H9 (cell line): ENCODE data around the gene IZUMO1. TPM values are rescaled to one million over a fixed set of nuclear protein-coding genes. Genes with fewer than 3 reads are reported as not detected.

Experiments
- DNase-seq: peaks from one replicate; pipeline ENCODE4 v3.0.0-alpha.2; 2017
- H2AFZ ChIP-seq: one replicate; pipeline ENCODE4 v1.6.1; 2013; ENCODE audit warnings: mild to moderate bottlenecking, low read length, control low read depth, moderate library complexity
- H2AK5ac ChIP-seq: 2 replicates; pipeline ENCODE4 v1.6.1; 2013; ENCODE audit warnings: low read length, control low read depth, mixed read lengths; ENCODE audit not compliant: insufficient read length
- H2BK120ac ChIP-seq: one replicate; pipeline ENCODE4 v1.6.1; 2013; ENCODE audit warnings: low read depth, mild to moderate bottlenecking, low read length, control low read depth, inconsistent platforms; ENCODE audit not compliant: poor library complexity, severe bottlenecking
- H2BK12ac ChIP-seq: 2 replicates; pipeline ENCODE4 v1.6.1; 2013; ENCODE audit warnings: low read length, control low read depth, mixed read lengths, low read depth; ENCODE audit not compliant: insufficient read length
- H2BK15ac ChIP-seq: 2 replicates; pipeline ENCODE4 v1.6.1; 2013; ENCODE audit warnings: low read depth, low read length, control low read depth
- H2BK20ac ChIP-seq: one replicate; pipeline ENCODE4 v1.6.1; 2013; ENCODE audit warnings: low read depth, mild to moderate bottlenecking, low read length, control low read depth, inconsistent platforms; ENCODE audit not compliant: poor library complexity, severe bottlenecking
- H2BK5ac ChIP-seq: 2 replicates; pipeline ENCODE4 v1.6.1; 2013; ENCODE audit warnings: low read length, control low read depth, mixed read lengths; ENCODE audit not compliant: insufficient read length
- H3K14ac ChIP-seq: 2 replicates; pipeline ENCODE4 v1.6.1; 2013; ENCODE audit warnings: low read length, control low read depth; ENCODE audit not compliant: insufficient read depth
- H3K18ac ChIP-seq: 2 replicates; pipeline ENCODE4 v1.6.1; 2013; ENCODE audit warnings: low read depth, mild to moderate bottlenecking, mixed read lengths, low read length, control low read depth; ENCODE audit not compliant: insufficient read length
- H3K23ac ChIP-seq: 2 replicates; pipeline ENCODE4 v1.6.1; 2013; ENCODE audit warnings: low read length, control low read depth, mixed read lengths, low read depth; ENCODE audit not compliant: insufficient read length
- H3K23me2 ChIP-seq: 2 replicates; pipeline ENCODE4 v1.6.1; 2013; ENCODE audit warnings: low read depth, mild to moderate bottlenecking, mixed read lengths, low read length, control low read depth; ENCODE audit not compliant: insufficient read length, poor library complexity, severe bottlenecking
- H3K27ac ChIP-seq: 2 replicates; pipeline ENCODE4 v1.5.1; 2013; ENCODE audit warnings: low read length, control low read depth, mixed read lengths, low read depth; ENCODE audit not compliant: insufficient read length
- H3K27me3 ChIP-seq: 2 replicates; pipeline ENCODE4 v1.6.1; 2013; ENCODE audit warnings: low read length, control low read depth, inconsistent platforms; ENCODE audit not compliant: insufficient read depth
- H3K4ac ChIP-seq: 2 replicates; pipeline ENCODE4 v1.6.1; 2013; ENCODE audit warnings: low read depth, mild to moderate bottlenecking, control low read depth, inconsistent platforms, low read length, moderate library complexity
- H3K4me1 ChIP-seq: 2 replicates; pipeline ENCODE4 v1.6.1; 2013; ENCODE audit warnings: low read length, control low read depth, inconsistent platforms; ENCODE audit not compliant: insufficient read depth
- H3K4me2 ChIP-seq: 2 replicates; pipeline ENCODE4 v1.6.1; 2013; ENCODE audit warnings: low read length, control low read depth, mixed read lengths; ENCODE audit not compliant: insufficient read length, insufficient read depth
- H3K56ac ChIP-seq: 2 replicates; pipeline ENCODE4 v1.6.1; 2013; ENCODE audit warnings: low read depth, mild to moderate bottlenecking, mixed read lengths, low read length, control low read depth; ENCODE audit not compliant: insufficient read length
- H3K79me1 ChIP-seq: 2 replicates; pipeline ENCODE4 v1.6.1; 2013; ENCODE audit warnings: low read depth, mild to moderate bottlenecking, moderate library complexity, low read length, control low read depth, inconsistent platforms; ENCODE audit not compliant: insufficient read depth, poor library complexity, severe bottlenecking
- H3K79me2 ChIP-seq: 2 replicates; pipeline ENCODE4 v1.6.1; 2013; ENCODE audit warnings: low read length, control low read depth, inconsistent platforms; ENCODE audit not compliant: insufficient read depth
- H3K9ac ChIP-seq: 2 replicates; pipeline ENCODE4 v1.6.1; 2013; ENCODE audit warnings: low read length, control low read depth, mixed read lengths; ENCODE audit not compliant: insufficient read length; ENCODE audit errors: extremely low read depth
- H3K9me3 ChIP-seq: one replicate; pipeline ENCODE4 v1.6.1; 2013; ENCODE audit warnings: low read depth, low read length, inconsistent platforms; ENCODE audit not compliant: control insufficient read depth
- H3T11ph ChIP-seq: one replicate; pipeline ENCODE4 v1.6.1; 2013; ENCODE audit warnings: mild to moderate bottlenecking, low read length, control low read depth, inconsistent platforms
- H4K20me1 ChIP-seq: one replicate; pipeline ENCODE4 v1.6.1; 2013; ENCODE audit not compliant: control insufficient read depth, insufficient read length, insufficient read depth
- H4K5ac ChIP-seq: 2 replicates; pipeline ENCODE4 v1.6.1; 2013; ENCODE audit warnings: low read depth, mild to moderate bottlenecking, mixed read lengths, low read length, control low read depth; ENCODE audit not compliant: insufficient read length
- H4K8ac ChIP-seq: replicated peaks from 2 replicates; pipeline ENCODE4 v1.6.1; 2013; ENCODE audit warnings: low read length, control low read depth, mixed read lengths, low read depth; ENCODE audit not compliant: insufficient read length
- H4K91ac ChIP-seq: 2 replicates; pipeline ENCODE4 v1.6.1; 2013; ENCODE audit warnings: low read depth, mild to moderate bottlenecking, moderate library complexity, mixed read lengths, low read length, control low read depth; ENCODE audit not compliant: insufficient read length
- H3K27ac Mint-ChIP-seq, 3 experiments: 2 replicates in 2 of 3; 3 replicates in 1 of 3; pipeline ENCODE4 v1.8.0; 2020 to 2021; ENCODE audit warnings: mixed read lengths in 3 of 3, mild to moderate bottlenecking in 1 of 3, moderate library complexity in 1 of 3
- H3K27me3 Mint-ChIP-seq: 2 replicates; pipeline ENCODE4 v1.8.0; 2021; ENCODE audit warnings: low read depth, mild to moderate bottlenecking, moderate library complexity, mixed read lengths
- H3K36me3 Mint-ChIP-seq, 3 experiments: 2 replicates in 2 of 3; 3 replicates in 1 of 3; pipeline ENCODE4 v1.8.0; 2020 to 2021; ENCODE audit warnings: low read depth in 3 of 3, mixed read lengths in 3 of 3; ENCODE audit not compliant: insufficient read depth in 1 of 3
- H3K4me1 Mint-ChIP-seq, 2 experiments: 2 replicates each; pipeline ENCODE4 v1.8.0; 2020; ENCODE audit warnings: mixed read lengths in 2 of 2
- H3K4me3 Mint-ChIP-seq, 2 experiments: 2 replicates in 1 of 2; 3 replicates in 1 of 2; pipeline ENCODE4 v1.8.0; 2020 to 2021; ENCODE audit warnings: mild to moderate bottlenecking in 2 of 2, mixed read lengths in 2 of 2, moderate library complexity in 1 of 2
- H3K9me3 Mint-ChIP-seq, 2 experiments: 2 replicates in 1 of 2; 3 replicates in 1 of 2; pipeline ENCODE4 v1.8.0; 2020; ENCODE audit warnings: mild to moderate bottlenecking in 2 of 2, mixed read lengths in 2 of 2, moderate library complexity in 1 of 2
- WGBS: extraction: QIAGEN DNeasy Blood & Tissue Kit; methylation state at CpG from one replicate; pipeline ENCODE4 v1.1.7; 2013; ENCODE audit warnings: missing lambda C conversion rate, low lambda C conversion rate, mixed read lengths; ENCODE audit not compliant: insufficient read length; ENCODE audit errors: extremely low coverage; 5-methylcytosine and 5-hydroxymethylcytosine counted together
- total RNA-seq: library from RNA; stranded (reverse); gene quantifications from 2 replicates; pipeline ENCODE4 v1.2.1, GENCODE V29; 2021
- TF ChIP-seq, protein P1 (sequence below): fragments of 200-600 bp; sonication (generic); conservative IDR thresholded peaks from 3 replicates; pipeline ENCODE4 v1.8.0; 2021; ENCODE audit warnings: antibody characterized with exemption, mild to moderate bottlenecking

IZUMO1 gene
- total RNA-seq, 1 experiment from 2014 or later: 3.7 TPM

DNA sequence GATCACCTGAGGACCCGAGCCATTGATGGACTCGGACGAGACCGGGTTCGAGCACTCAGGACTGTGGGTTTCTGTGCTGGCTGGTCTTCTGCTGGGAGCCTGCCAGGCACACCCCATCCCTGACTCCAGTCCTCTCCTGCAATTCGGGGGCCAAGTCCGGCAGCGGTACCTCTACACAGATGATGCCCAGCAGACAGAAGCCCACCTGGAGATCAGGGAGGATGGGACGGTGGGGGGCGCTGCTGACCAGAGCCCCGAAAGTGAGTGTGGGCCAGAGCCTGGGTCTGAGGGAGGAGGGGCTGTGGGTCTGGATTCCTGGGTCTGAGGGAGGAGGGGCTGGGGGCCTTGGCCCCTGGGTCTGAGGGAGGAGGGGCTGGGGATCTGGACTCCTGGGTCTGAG lies 9.5 kb upstream of the IZUMO1 start:
- peak overlapping the region; percentile 39 for H4K91ac ChIP-seq
- peaks cover 8% of the 10 kb centered on the region for H3K23me2 ChIP-seq
- no CpG with 5 or more reads among the region's 11 CpGs for WGBS
- no peak overlapping the region for H2BK5ac ChIP-seq
- no peak overlapping the region for H2BK15ac ChIP-seq
- no peak overlapping the region for H3K4me3 Mint-ChIP-seq
- H2AK5ac ChIP-seq: peak overlapping the region; percentile 91
- H3K9me3 ChIP-seq: no peaks in the 10 kb centered on the region
- peaks cover 31 to 46% of the 10 kb centered on the region in 2 experiments for H3K4me1 Mint-ChIP-seq
- no peak overlapping the region for H3K27ac ChIP-seq
- H3K79me2 ChIP-seq: peaks cover 1% of the 10 kb centered on the region; the same call in 1 of the 2 replicates
- H3K36me3 Mint-ChIP-seq: peaks cover 2 to 3% (median 2%) of the 10 kb centered on the region in 3 experiments; a peak in 5 of 7 replicates
- peak overlapping the region; percentile 12 for H3K18ac ChIP-seq
- no peaks in the 10 kb centered on the region for H4K20me1 ChIP-seq
- H3K56ac ChIP-seq: no peak overlapping the region
- H3K9me3 Mint-ChIP-seq: no peaks in the 10 kb centered on the region; a peak in 1 of 5 replicates
- peak overlapping the region; percentile 87 for H3K14ac ChIP-seq
- H3K79me1 ChIP-seq: no peaks in the 10 kb centered on the region
- no peaks in the 10 kb centered on the region for H3K27me3 ChIP-seq
- H3K23ac ChIP-seq: no peak overlapping the region
- TF ChIP-seq, protein P1, sequence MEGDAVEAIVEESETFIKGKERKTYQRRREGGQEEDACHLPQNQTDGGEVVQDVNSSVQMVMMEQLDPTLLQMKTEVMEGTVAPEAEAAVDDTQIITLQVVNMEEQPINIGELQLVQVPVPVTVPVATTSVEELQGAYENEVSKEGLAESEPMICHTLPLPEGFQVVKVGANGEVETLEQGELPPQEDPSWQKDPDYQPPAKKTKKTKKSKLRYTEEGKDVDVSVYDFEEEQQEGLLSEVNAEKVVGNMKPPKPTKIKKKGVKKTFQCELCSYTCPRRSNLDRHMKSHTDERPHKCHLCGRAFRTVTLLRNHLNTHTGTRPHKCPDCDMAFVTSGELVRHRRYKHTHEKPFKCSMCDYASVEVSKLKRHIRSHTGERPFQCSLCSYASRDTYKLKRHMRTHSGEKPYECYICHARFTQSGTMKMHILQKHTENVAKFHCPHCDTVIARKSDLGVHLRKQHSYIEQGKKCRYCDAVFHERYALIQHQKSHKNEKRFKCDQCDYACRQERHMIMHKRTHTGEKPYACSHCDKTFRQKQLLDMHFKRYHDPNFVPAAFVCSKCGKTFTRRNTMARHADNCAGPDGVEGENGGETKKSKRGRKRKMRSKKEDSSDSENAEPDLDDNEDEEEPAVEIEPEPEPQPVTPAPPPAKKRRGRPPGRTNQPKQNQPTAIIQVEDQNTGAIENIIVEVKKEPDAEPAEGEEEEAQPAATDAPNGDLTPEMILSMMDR: no peak
- H3K4ac ChIP-seq: peak overlapping the region; percentile 48; the same call in 1 of the 2 replicates
- H3K9ac ChIP-seq: no peak overlapping the region
- no peak overlapping the region for H2BK20ac ChIP-seq
- no peak overlapping the region for H4K8ac ChIP-seq
- no peak overlapping the region for H4K5ac ChIP-seq
- H3K4me1 ChIP-seq: peaks cover 10% of the 10 kb centered on the region; the same call in 1 of the 2 replicates
- peak overlapping the region in 2 of 3 experiments; percentile 16 to 82; a peak in 2 of 7 replicates for H3K27ac Mint-ChIP-seq
- peak overlapping the region; percentile 67 for H2BK12ac ChIP-seq
- no peak for DNase-seq
- peak overlapping the region; percentile 89 for H2BK120ac ChIP-seq
- no peak overlapping the region for H3K4me2 ChIP-seq
- H2AFZ ChIP-seq: no peak overlapping the region
- H3K27me3 Mint-ChIP-seq: peaks cover 20% of the 10 kb centered on the region
- no peak overlapping the region for H3T11ph ChIP-seq
